WTC11 (cell line): ENCODE results near the gene C1orf167. TPM values are rescaled to one million over a fixed set of nuclear protein-coding genes. Genes with fewer than 3 reads are reported as not detected.

Experiments
- ATAC-seq: fragments of 200-7000 bp; cut with Tn5 transposase; 2 replicates; pipeline ENCODE4 v1.10.0; 2021; ENCODE audit warnings: mild to moderate bottlenecking, moderate library complexity
- CTCF ChIA-PET: fragments of 300-600 bp; sonication (Branson Sonifier 250); formaldehyde crosslinking; loops from one replicate; lab custom pipeline; 2021; ENCODE audit warnings: antibody characterized with exemption; lab: Charles Lee
- POLR2A ChIA-PET: fragments of 350-600 bp; sonication (Branson Sonifier 250); formaldehyde crosslinking; loops from one replicate; lab custom pipeline; 2021; ENCODE audit warnings: antibody characterized with exemption; lab: Charles Lee
- DNase-seq: peaks from one replicate; pipeline ENCODE4 v3.0.0; 2021; ENCODE audit warnings: low spot score
- H3K27ac Mint-ChIP-seq: 2 replicates; pipeline ENCODE4 v1.8.0; 2021; ENCODE audit warnings: mixed read lengths
- H3K27me3 Mint-ChIP-seq: 2 replicates; pipeline ENCODE4 v1.8.0; 2021; ENCODE audit warnings: low read depth, mild to moderate bottlenecking, moderate library complexity, mixed read lengths
- H3K36me3 Mint-ChIP-seq: 2 replicates; pipeline ENCODE4 v1.8.0; 2021; ENCODE audit warnings: mixed read lengths
- H3K4me1 Mint-ChIP-seq: 2 replicates; pipeline ENCODE4 v1.8.0; 2022; ENCODE audit warnings: mixed read lengths
- H3K4me3 Mint-ChIP-seq: 2 replicates; pipeline ENCODE4 v1.8.0; 2021; ENCODE audit warnings: mild to moderate bottlenecking, moderate library complexity, mixed read lengths
- H3K9me3 Mint-ChIP-seq: 2 replicates; pipeline ENCODE4 v1.8.0; 2021; ENCODE audit warnings: mixed read lengths
- CBFB ChIP-seq: sonication (generic); formaldehyde crosslinking; IDR thresholded peaks from 2 replicates; pipeline ENCODE4 v1.8.1; 2022; ENCODE audit warnings: mild to moderate bottlenecking, low read depth, missing genetic modification reagents
- CREM ChIP-seq: sonication (generic); formaldehyde crosslinking; IDR thresholded peaks from 2 replicates; pipeline ENCODE4 v1.8.1; 2022; ENCODE audit warnings: mild to moderate bottlenecking, missing genetic modification reagents, moderate library complexity
- EMX1 ChIP-seq: fragments of 250-450 bp; sonication (Bioruptor Pico); IDR thresholded peaks from 2 replicates; pipeline ENCODE4 v1.8.0; 2021; ENCODE audit warnings: mild to moderate bottlenecking
- ESRRA ChIP-seq: sonication (generic); formaldehyde crosslinking; IDR thresholded peaks from 2 replicates; pipeline ENCODE4 v1.8.1; 2022; ENCODE audit warnings: mild to moderate bottlenecking, missing genetic modification reagents, borderline replicate concordance
- FOXJ3 ChIP-seq: sonication (generic); formaldehyde crosslinking; IDR thresholded peaks from 2 replicates; pipeline ENCODE4 v1.9.0; 2021; ENCODE audit warnings: missing genetic modification reagents, mild to moderate bottlenecking, borderline replicate concordance
- GABPB1 ChIP-seq: sonication (generic); formaldehyde crosslinking; IDR thresholded peaks from 2 replicates; pipeline ENCODE4 v1.8.1; 2023; ENCODE audit warnings: mild to moderate bottlenecking, missing genetic modification reagents
- MAX ChIP-seq: sonication (generic); formaldehyde crosslinking; IDR thresholded peaks from 2 replicates; pipeline ENCODE4 v1.8.0; 2022; ENCODE audit warnings: mild to moderate bottlenecking, missing genetic modification reagents
- NFYB ChIP-seq: sonication (generic); formaldehyde crosslinking; conservative IDR thresholded peaks from 2 replicates; pipeline ENCODE4 v1.8.0; 2022; ENCODE audit warnings: low read depth, missing genetic modification reagents
- NR2C2 ChIP-seq: sonication (generic); formaldehyde crosslinking; IDR thresholded peaks from 2 replicates; pipeline ENCODE4 v1.8.0; 2022; ENCODE audit warnings: mild to moderate bottlenecking, missing genetic modification reagents
- RELA ChIP-seq: sonication (generic); formaldehyde crosslinking; IDR thresholded peaks from 2 replicates; pipeline ENCODE4 v1.8.1; 2022; ENCODE audit warnings: missing genetic modification reagents, mild to moderate bottlenecking, borderline replicate concordance
- SMAD3 ChIP-seq: sonication (generic); formaldehyde crosslinking; IDR thresholded peaks from 2 replicates; pipeline ENCODE4 v1.8.0; 2022; ENCODE audit warnings: missing genetic modification reagents, mild to moderate bottlenecking, borderline replicate concordance
- SMAD4 ChIP-seq: sonication (generic); formaldehyde crosslinking; IDR thresholded peaks from 2 replicates; pipeline ENCODE4 v1.8.0; 2022; ENCODE audit warnings: mild to moderate bottlenecking, missing genetic modification reagents
- TCF7 ChIP-seq: sonication (generic); formaldehyde crosslinking; IDR thresholded peaks from 2 replicates; pipeline ENCODE4 v1.8.0; 2022; ENCODE audit warnings: mild to moderate bottlenecking, low read depth, missing genetic modification reagents, moderate library complexity
- TP53 ChIP-seq: sonication (generic); formaldehyde crosslinking; IDR thresholded peaks from 2 replicates; pipeline ENCODE4 v1.8.1; 2023; ENCODE audit warnings: mild to moderate bottlenecking, missing genetic modification reagents
- ZNF219 ChIP-seq: sonication (generic); formaldehyde crosslinking; IDR thresholded peaks from 2 replicates; pipeline ENCODE4 v1.8.0; 2023; ENCODE audit warnings: missing genetic modification reagents, mild to moderate bottlenecking, borderline replicate concordance
- ZNF423 ChIP-seq: fragments of 250-450 bp; sonication (Bioruptor Pico); IDR thresholded peaks from 2 replicates; pipeline ENCODE4 v2.1.2; 2022; ENCODE audit warnings: mild to moderate bottlenecking, moderate library complexity
- total RNA-seq: library from RNA; stranded (reverse); gene quantifications from 3 replicates; pipeline ENCODE4 v1.2.3, GENCODE V29; 2021
- TF ChIP-seq, protein P1 (sequence below): sonication (generic); formaldehyde crosslinking; IDR thresholded peaks from 2 replicates; pipeline ENCODE4 v1.8.1; 2023; ENCODE audit warnings: mild to moderate bottlenecking, missing genetic modification reagents
- TF ChIP-seq, protein P2 (sequence below): fragments of 250-450 bp; sonication (Bioruptor Pico); IDR thresholded peaks from 2 replicates; pipeline ENCODE4 v1.9.0; 2021; ENCODE audit warnings: mild to moderate bottlenecking, borderline replicate concordance
- TF ChIP-seq, protein P3 (sequence below): sonication (generic); formaldehyde crosslinking; conservative IDR thresholded peaks from 2 replicates; pipeline ENCODE4 v1.8.1; 2023; ENCODE audit warnings: mild to moderate bottlenecking, low read depth, missing genetic modification reagents, moderate library complexity
- TF ChIP-seq, protein P4 (sequence below): sonication (generic); formaldehyde crosslinking; IDR thresholded peaks from 2 replicates; pipeline ENCODE4 v1.8.1; 2022; ENCODE audit warnings: low read depth, mild to moderate bottlenecking, moderate library complexity, missing genetic modification reagents, borderline replicate concordance

C1orf167 gene
- total RNA-seq, 1 experiment from 2014 or later, result 1.2 TPM

- Mint-ChIP-seq H3K4me1 (peaks cover 33% of the 10 kb centered on the region), H3K36me3 (no peaks in the 10 kb centered on the region; the same call in 1 of the 2 replicates), H3K27me3 (no peaks in the 10 kb centered on the region; the same call in 1 of the 2 replicates), H3K4me3 (no peak overlapping the region), H3K27ac (no peak overlapping the region), H3K9me3 (no peaks in the 10 kb centered on the region)
- CTCF ChIA-PET, result interaction anchor here (0.8 to 3.8 kb wide), 7 partner anchors 30 to 166 kb away, joined by 3 to 17 read pairs (median 9); partner anchors contain the start of gene FBXO6
- TF ChIP-seq TP53 (CRISPR knock-in tag) (no peak), MAX (CRISPR knock-in tag) (no peak), CBFB (no peak), GABPB1 (no peak), SMAD3 (CRISPR knock-in tag) (no peak), RELA (CRISPR knock-in tag) (no peak), CREM (CRISPR knock-in tag) (no peak), NR2C2 (CRISPR knock-in tag) (no peak)
- TF ChIP-seq, protein P1, sequence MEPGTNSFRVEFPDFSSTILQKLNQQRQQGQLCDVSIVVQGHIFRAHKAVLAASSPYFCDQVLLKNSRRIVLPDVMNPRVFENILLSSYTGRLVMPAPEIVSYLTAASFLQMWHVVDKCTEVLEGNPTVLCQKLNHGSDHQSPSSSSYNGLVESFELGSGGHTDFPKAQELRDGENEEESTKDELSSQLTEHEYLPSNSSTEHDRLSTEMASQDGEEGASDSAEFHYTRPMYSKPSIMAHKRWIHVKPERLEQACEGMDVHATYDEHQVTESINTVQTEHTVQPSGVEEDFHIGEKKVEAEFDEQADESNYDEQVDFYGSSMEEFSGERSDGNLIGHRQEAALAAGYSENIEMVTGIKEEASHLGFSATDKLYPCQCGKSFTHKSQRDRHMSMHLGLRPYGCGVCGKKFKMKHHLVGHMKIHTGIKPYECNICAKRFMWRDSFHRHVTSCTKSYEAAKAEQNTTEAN (CRISPR knock-in tag), result no peak
- POLR2A ChIA-PET, result no interaction called here
- ATAC-seq, result no peak
- DNase-seq, result no peak
These were observed 23.9 kb upstream of the C1orf167 start for GRCh38 chr1:11738096-11738495.

DNA sequence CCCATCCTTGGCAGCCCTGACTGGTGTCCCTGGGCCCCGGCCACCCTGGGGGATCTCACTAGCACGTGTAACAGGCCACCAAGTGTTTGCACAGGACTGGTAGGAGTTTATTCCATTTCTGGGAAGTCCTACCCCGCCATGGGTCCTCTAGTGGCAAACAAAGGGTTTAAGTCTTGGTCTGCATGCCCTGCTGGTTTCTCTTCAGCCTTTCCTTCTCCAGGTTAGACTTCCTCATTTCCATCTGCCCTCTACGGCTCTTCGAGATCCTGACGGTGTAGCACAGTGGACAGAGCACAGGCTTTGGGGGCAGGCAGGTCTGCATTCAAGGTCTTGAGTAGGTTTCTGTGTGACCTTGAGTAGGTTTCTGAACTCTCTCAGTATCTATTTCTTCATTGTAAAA lies 23.2 kb upstream of the C1orf167 start:
- H3K9me3 Mint-ChIP-seq, result no peaks in the 10 kb centered on the region
- H3K36me3 Mint-ChIP-seq, result no peaks in the 10 kb centered on the region; the same call in 1 of the 2 replicates
- POLR2A ChIA-PET, result no interaction called here
- no peaks in the 10 kb centered on the region; the same call in 1 of the 2 replicates for H3K27me3 Mint-ChIP-seq
- TF ChIP-seq, protein P2, sequence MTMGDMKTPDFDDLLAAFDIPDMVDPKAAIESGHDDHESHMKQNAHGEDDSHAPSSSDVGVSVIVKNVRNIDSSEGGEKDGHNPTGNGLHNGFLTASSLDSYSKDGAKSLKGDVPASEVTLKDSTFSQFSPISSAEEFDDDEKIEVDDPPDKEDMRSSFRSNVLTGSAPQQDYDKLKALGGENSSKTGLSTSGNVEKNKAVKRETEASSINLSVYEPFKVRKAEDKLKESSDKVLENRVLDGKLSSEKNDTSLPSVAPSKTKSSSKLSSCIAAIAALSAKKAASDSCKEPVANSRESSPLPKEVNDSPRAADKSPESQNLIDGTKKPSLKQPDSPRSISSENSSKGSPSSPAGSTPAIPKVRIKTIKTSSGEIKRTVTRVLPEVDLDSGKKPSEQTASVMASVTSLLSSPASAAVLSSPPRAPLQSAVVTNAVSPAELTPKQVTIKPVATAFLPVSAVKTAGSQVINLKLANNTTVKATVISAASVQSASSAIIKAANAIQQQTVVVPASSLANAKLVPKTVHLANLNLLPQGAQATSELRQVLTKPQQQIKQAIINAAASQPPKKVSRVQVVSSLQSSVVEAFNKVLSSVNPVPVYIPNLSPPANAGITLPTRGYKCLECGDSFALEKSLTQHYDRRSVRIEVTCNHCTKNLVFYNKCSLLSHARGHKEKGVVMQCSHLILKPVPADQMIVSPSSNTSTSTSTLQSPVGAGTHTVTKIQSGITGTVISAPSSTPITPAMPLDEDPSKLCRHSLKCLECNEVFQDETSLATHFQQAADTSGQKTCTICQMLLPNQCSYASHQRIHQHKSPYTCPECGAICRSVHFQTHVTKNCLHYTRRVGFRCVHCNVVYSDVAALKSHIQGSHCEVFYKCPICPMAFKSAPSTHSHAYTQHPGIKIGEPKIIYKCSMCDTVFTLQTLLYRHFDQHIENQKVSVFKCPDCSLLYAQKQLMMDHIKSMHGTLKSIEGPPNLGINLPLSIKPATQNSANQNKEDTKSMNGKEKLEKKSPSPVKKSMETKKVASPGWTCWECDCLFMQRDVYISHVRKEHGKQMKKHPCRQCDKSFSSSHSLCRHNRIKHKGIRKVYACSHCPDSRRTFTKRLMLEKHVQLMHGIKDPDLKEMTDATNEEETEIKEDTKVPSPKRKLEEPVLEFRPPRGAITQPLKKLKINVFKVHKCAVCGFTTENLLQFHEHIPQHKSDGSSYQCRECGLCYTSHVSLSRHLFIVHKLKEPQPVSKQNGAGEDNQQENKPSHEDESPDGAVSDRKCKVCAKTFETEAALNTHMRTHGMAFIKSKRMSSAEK (CRISPR knock-in tag), result no peak
- no peak for TF ChIP-seq ZNF219 (CRISPR knock-in tag)
- TF ChIP-seq SMAD4, result no peak
- TF ChIP-seq NFYB, result no peak
- TF ChIP-seq ESRRA (CRISPR knock-in tag), result no peak
- no peak for TF ChIP-seq TCF7
- TF ChIP-seq, protein P3, sequence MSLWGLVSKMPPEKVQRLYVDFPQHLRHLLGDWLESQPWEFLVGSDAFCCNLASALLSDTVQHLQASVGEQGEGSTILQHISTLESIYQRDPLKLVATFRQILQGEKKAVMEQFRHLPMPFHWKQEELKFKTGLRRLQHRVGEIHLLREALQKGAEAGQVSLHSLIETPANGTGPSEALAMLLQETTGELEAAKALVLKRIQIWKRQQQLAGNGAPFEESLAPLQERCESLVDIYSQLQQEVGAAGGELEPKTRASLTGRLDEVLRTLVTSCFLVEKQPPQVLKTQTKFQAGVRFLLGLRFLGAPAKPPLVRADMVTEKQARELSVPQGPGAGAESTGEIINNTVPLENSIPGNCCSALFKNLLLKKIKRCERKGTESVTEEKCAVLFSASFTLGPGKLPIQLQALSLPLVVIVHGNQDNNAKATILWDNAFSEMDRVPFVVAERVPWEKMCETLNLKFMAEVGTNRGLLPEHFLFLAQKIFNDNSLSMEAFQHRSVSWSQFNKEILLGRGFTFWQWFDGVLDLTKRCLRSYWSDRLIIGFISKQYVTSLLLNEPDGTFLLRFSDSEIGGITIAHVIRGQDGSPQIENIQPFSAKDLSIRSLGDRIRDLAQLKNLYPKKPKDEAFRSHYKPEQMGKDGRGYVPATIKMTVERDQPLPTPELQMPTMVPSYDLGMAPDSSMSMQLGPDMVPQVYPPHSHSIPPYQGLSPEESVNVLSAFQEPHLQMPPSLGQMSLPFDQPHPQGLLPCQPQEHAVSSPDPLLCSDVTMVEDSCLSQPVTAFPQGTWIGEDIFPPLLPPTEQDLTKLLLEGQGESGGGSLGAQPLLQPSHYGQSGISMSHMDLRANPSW (CRISPR knock-in tag), result no peak
- TF ChIP-seq, protein P4, sequence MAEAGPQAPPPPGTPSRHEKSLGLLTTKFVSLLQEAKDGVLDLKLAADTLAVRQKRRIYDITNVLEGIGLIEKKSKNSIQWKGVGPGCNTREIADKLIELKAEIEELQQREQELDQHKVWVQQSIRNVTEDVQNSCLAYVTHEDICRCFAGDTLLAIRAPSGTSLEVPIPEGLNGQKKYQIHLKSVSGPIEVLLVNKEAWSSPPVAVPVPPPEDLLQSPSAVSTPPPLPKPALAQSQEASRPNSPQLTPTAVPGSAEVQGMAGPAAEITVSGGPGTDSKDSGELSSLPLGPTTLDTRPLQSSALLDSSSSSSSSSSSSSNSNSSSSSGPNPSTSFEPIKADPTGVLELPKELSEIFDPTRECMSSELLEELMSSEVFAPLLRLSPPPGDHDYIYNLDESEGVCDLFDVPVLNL (CRISPR knock-in tag), result no peak
- no peak for TF ChIP-seq RELA (CRISPR knock-in tag)
- TF ChIP-seq ZNF423 (CRISPR knock-in tag), result no peak
- TF ChIP-seq EMX1 (CRISPR knock-in tag), result no peak
- no peak for TF ChIP-seq FOXJ3 (CRISPR knock-in tag)
- TF ChIP-seq CBFB, result no peak
- H3K27ac Mint-ChIP-seq, result no peak overlapping the region
- H3K4me1 Mint-ChIP-seq, result peaks cover 33% of the 10 kb centered on the region
- CTCF ChIA-PET, result interaction anchor here (1.6 kb wide), 1 partner anchor 46 kb away, joined by 3 read pairs; no protein-coding TSS in a partner anchor
- DNase-seq, result no peak
- no peak overlapping the region for H3K4me3 Mint-ChIP-seq
- ATAC-seq, result no peak
